22Rv1 (cell line): ENCODE data around the gene TCF4.

ENCODE experiments used
- H3K27ac ChIP-seq: fragments of 450-650 bp; 2 replicates; pipeline ENCODE4 v1.5.1; 2017
- CTCF ChIP-seq: fragments of 450-650 bp; IDR thresholded peaks from 2 replicates; pipeline ENCODE4 v1.5.1; 2017; ENCODE audit warnings: mild to moderate bottlenecking
- ZFX ChIP-seq: fragments of 450-650 bp; IDR thresholded peaks from 2 replicates; pipeline ENCODE4 v1.6.1; 2017; ENCODE audit warnings: antibody characterized with exemption, borderline replicate concordance

TCF4 gene

DNA sequence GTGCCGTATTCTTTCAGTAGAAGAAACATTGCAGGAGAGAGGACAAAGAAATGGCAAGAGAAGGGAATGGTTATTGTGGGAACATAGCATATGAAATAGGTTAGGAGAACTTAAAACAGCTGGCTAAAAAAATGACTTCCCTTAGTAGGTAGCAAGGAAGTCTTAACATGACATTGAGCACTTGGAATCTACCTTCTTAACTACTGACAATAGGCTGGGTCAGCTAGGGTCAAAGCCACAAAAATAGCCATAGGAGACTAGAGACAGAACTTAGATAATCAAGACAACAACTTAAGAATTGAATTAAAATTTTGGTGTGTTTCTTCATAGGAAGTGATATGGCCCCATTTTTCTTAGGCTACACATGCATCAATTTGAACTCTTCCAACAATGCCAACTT lies 227.9 kb downstream of the TCF4 start:
- no peak for TF ChIP-seq CTCF
- no peak for TF ChIP-seq ZFX
- H3K27ac ChIP-seq: no peak overlapping the region

DNA sequence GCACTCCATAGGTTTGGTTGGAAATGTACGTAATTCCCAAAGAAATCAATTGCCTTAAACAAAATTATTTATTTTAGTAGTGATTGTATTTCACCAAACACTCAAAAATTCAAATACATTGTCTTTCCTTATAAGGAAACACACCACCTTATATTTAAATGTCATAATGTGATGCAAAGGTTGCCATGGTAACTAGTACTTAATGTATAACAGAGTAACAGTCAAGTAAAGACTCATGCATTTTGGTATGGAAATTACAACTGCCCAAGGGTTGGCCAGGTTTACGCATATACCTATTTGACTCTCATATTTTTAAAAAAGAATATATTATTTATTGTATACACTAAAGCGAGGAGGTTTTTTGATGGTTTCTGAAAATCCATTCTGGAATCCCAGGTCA lies 231.2 kb downstream of the TCF4 start:
- TF ChIP-seq CTCF (no peak), ZFX (no peak)
- no peak overlapping the region for H3K27ac ChIP-seq

DNA sequence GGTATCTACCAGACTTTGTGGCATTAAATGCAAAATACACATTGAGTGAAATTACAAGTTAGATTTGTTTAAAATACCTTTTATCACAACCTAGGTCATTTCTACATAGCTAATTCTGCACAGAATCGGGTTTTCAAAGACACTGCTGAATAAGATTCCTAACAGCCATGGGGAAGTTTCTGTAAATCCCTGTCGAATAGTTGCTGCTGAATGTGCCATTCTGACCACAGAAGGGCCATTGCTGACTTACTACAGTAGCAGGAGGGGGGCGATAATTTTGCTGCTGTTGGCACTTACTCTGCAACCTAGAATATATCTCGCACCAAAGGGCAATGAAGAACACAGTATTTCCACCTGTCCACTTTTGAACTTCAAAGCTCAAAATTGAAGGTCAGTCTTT lies 232.8 kb downstream of the TCF4 start:
- H3K27ac ChIP-seq: no peak overlapping the region
- no peak for TF ChIP-seq ZFX
- TF ChIP-seq CTCF: no peak

- no peak for TF ChIP-seq CTCF
- no peak for TF ChIP-seq ZFX
- no peak overlapping the region for H3K27ac ChIP-seq
These were observed 233.2 kb downstream of the TCF4 start for GRCh38 chr18:55354795-55355194.

DNA sequence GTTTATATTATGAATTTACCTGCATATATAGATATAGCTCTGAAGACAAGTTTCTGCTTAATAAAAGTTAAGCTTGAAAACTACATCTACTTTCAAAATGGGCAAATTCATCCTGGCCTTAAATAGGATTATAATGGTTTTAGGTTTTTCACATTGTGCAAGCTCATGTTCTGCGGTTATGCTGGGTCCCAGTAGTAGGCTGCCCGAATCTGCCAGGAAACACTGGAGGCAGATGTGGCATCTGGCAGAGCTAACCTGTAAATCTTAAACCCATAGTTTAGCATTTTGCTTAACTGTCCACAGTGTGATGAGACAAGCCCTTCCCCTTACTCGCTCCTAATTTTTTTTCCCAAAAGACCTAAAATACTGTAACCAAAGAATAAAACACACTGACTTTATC lies 234.2 kb downstream of the TCF4 start:
- no peak overlapping the region for H3K27ac ChIP-seq
- TF ChIP-seq ZFX: no peak
- no peak for TF ChIP-seq CTCF

DNA sequence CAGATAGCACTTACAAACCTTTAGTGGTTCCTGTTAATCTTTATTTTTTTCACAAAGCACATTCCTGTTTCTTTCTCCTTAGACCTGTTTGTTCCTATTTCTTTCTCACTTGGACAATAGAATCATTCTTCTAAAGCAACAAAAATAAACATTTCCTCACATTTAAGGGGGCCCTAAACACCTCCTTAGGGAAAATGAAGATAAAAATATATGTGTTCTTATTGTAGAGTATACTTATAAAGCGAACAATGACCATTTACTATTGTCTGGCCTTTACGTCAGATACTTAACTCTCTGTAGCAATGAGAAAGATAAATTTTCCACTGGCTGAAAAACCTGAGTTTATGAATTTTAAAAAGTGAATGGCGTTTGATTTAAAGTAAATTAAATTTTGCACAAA lies 234.6 kb downstream of the TCF4 start:
- no peak for TF ChIP-seq CTCF
- TF ChIP-seq ZFX: no peak
- no peak overlapping the region for H3K27ac ChIP-seq

DNA sequence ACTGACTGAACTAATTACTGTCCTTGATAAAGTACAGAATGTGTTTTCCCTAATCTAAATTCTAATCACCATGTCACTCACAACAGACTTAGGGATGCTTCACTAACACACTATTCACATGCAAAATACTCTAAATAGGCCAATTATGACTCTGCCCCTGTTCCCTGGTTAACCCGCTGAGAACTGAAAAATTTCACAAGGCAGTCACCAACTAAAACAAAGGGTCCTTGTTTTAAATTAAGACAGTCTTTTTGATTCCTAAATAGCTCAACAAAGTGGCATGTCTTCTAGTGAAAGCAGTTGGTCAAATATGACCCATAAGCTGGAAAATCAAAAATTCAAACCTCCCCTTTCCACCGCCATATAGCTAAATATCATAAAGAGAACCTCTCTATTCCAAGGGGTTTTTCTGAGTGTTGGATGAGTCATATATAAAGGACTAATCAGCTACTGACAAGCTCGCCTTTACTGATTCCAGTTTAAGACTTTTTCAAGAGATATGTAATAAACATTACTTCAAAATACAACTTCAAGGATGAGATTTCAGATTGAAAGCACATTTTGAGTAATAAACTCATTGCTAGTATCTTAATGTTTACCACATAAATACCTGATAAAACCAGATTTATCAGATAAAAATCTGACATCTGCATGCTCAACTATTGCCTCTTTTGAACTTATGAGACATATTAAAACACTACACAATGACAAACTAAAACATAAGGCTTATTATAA lies 235.8 kb downstream of the TCF4 start:
- TF ChIP-seq CTCF (no peak), ZFX (no peak)
- no peak overlapping the region for H3K27ac ChIP-seq
